OCI-LY3 (cell line): ENCODE data around the gene TNNT3.

Experiments
- H2AFZ ChIP-seq: fragments of 200-600, 300-600 bp; shearing (Covaris generic); 2 replicates; pipeline ENCODE4 v1.6.0; 2014; ENCODE audit warnings: antibody characterized with exemption, low read depth, low read length
- H3K27ac ChIP-seq: fragments of 200-600, 300-600 bp; sonication (generic); 2 replicates; pipeline ENCODE4 v1.5.1; 2014; ENCODE audit warnings: mild to moderate bottlenecking, low read length, moderate library complexity, mixed read lengths
- H3K27me3 ChIP-seq: fragments of 200-600, 300-600 bp; sonication (generic); 2 replicates; pipeline ENCODE4 v1.6.1; 2014; ENCODE audit warnings: low read depth, low read length, mixed read lengths
- H3K36me3 ChIP-seq: fragments of 200-600, 300-600 bp; sonication (generic); replicated peaks from 2 replicates; pipeline ENCODE3; 2014; ENCODE audit warnings: low read depth, low read length, mixed read lengths
- H3K4me1 ChIP-seq: fragments of 300-600, 200-600 bp; sonication (generic); 2 replicates; pipeline ENCODE4 v1.6.1; 2014; ENCODE audit warnings: low read length, mixed read lengths
- H3K4me2 ChIP-seq: fragments of 200-600, 300-600 bp; sonication (generic); 2 replicates; pipeline ENCODE4 v1.6.1; 2014; ENCODE audit warnings: low read length, mixed read lengths
- H3K4me3 ChIP-seq: fragments of 300-600, 200-600 bp; sonication (generic); 2 replicates; pipeline ENCODE4 v1.5.1; 2014; ENCODE audit warnings: antibody characterized with exemption, mild to moderate bottlenecking, low read length, moderate library complexity
- H3K79me2 ChIP-seq: fragments of 300-600, 200-600 bp; shearing (Covaris generic); 2 replicates; pipeline ENCODE4 v1.6.1; 2014; ENCODE audit warnings: mild to moderate bottlenecking, low read length, mixed read lengths
- H3K9ac ChIP-seq: fragments of 300-600, 200-600 bp; shearing (Covaris generic); 2 replicates; pipeline ENCODE4 v1.6.0; 2014; ENCODE audit warnings: mild to moderate bottlenecking, low read length, moderate library complexity
- H3K9me3 ChIP-seq: fragments of 200-600, 300-600 bp; shearing (Covaris generic); 2 replicates; pipeline ENCODE4 v1.6.1; 2014; ENCODE audit warnings: low read length, mixed read lengths; ENCODE audit not compliant: insufficient read depth
- H4K20me1 ChIP-seq: fragments of 200-600, 300-600 bp; sonication (generic); 2 replicates; pipeline ENCODE4 v1.6.1; 2016; ENCODE audit warnings: low read length, mixed read lengths; ENCODE audit not compliant: insufficient read depth
- CTCF ChIP-seq: fragments of 200-600, 300-600 bp; sonication (generic); IDR thresholded peaks from 2 replicates; pipeline ENCODE4 v1.5.1; 2014; ENCODE audit warnings: antibody characterized with exemption, low read length, low read depth
- EZH2phosphoT487 ChIP-seq: fragments of 200-600 bp; shearing (Covaris generic); IDR thresholded peaks from 2 replicates; pipeline ENCODE4 v1.6.1; 2018; ENCODE audit warnings: antibody characterized with exemption, mixed run types, low read depth

The TNNT3 gene

DNA sequence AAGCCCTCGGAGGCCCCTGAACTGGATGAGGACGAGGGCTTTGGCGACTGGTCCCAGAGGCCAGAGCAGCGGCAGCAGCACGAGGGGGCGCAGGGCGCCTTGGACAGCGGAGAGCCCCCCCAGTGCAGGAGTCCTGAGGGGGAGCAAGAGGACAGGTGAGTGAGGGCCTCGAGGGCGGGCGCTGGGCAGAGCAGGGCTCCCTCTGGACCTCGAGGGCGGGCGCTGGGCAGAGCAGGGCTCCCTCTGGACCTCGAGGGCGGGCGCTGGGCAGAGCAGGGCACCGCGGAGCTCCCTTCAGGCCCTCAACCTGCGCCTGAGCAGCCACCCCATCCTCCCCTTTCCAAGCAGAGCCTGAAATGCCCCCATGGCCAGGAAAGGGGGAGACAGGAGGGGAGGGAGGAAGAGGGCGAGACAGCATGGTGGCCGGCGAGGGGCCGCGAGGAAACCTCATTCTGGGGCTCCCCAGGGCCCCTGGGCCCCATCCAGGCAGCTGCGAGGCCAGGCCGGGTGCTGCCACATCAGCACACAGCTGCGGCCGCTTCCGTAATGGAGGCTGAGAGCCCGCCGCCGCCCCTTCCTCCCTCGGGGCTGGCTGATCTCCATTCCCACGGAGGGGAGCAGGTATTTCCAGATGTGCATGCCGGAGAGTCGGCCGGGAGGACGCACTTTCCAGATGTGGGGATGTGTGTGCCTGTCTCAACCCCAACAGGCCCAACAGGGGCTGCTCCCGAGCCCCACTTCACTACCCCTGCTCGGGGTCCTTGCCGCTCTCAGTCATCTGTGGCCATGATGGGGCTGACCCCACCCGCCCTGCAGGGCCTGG is 37.9 kb upstream of the TNNT3 start:
- H3K4me1 ChIP-seq: no peaks in the 10 kb centered on the region
- H3K79me2 ChIP-seq: no peaks in the 10 kb centered on the region
- peaks cover 42% of the 10 kb centered on the region for H3K36me3 ChIP-seq
- H3K4me2 ChIP-seq: no peak overlapping the region
- H3K27ac ChIP-seq: no peak overlapping the region
- H3K4me3 ChIP-seq: no peak overlapping the region
- no peak overlapping the region for H3K9ac ChIP-seq
- H4K20me1 ChIP-seq: peaks cover 96% of the 10 kb centered on the region
- H3K9me3 ChIP-seq: no peaks in the 10 kb centered on the region
- H2AFZ ChIP-seq: no peak overlapping the region
- TF ChIP-seq EZH2phosphoT487 (no peak), CTCF (no peak)
- H3K27me3 ChIP-seq: no peaks in the 10 kb centered on the region

GRCh38 chr11:1882265-1883238 is 37.0 kb upstream of the TNNT3 start:
- Histone ChIP-seq H2AFZ (no peak overlapping the region), H3K79me2 (no peaks in the 10 kb centered on the region), H3K27me3 (no peaks in the 10 kb centered on the region), H3K9ac (no peak overlapping the region), H3K36me3 (peaks cover 46% of the 10 kb centered on the region), H3K4me2 (no peak overlapping the region), H3K4me3 (no peak overlapping the region), H3K4me1 (no peaks in the 10 kb centered on the region), H3K9me3 (no peaks in the 10 kb centered on the region), H3K27ac (no peak overlapping the region), H4K20me1 (peaks cover 89% of the 10 kb centered on the region)
- TF ChIP-seq EZH2phosphoT487 (no peak), CTCF (peak; percentile 73)

DNA sequence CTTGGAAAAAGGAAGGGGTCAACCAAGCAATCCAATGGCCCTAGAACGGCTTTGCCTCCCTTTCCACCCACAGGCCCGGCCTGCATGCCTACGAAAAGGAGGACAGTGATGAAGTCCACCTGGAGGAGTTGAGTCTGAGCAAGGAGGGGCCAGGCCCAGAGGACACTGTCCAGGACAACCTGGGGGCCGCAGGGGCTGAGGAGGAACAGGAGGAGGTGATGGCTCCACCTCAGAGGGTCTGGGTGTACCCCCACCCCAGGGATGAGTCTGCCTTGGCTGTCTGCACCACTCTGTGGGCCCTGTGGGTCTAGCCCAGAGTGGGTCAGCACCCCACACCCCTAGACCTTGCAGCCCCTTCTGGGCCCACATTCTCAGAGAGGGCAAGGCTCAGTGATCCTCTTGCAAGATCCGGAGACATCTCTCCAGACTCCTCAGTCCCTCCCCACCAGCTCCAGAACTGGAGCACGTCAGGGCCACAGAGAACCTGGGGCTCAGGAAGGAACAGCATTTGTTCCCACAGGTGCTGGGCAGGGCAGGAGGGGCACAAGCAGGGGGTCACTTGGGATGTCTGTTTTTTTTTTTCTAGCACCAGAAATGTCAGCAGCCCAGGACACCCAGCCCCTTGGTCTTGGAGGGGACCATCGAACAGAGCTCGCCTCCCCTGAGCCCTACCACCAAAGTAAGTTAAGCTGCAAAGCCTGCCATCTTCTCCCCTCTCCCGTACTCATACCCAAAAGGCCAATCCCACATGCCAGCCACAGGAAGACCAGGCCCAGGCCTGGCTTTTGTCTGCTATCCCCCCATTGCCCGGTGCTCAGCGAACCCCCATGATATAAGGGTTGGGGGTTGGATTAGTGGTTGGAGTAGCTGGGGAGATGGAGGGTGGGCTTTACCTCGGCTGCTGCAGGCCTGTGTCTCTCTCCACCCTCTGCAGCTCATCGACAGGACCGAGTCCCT is 35.9 kb upstream of the TNNT3 start:
- Histone ChIP-seq H4K20me1 (peaks cover 86% of the 10 kb centered on the region), H3K4me3 (no peak overlapping the region), H2AFZ (no peak overlapping the region), H3K79me2 (no peaks in the 10 kb centered on the region), H3K9me3 (no peaks in the 10 kb centered on the region), H3K27ac (no peak overlapping the region), H3K36me3 (peaks cover 57% of the 10 kb centered on the region), H3K27me3 (no peaks in the 10 kb centered on the region), H3K9ac (no peak overlapping the region), H3K4me2 (no peak overlapping the region), H3K4me1 (no peaks in the 10 kb centered on the region)
- TF ChIP-seq EZH2phosphoT487: no peak
- no peak for TF ChIP-seq CTCF
